ENCODE data around the gene CHID1. TPM values are rescaled to one million over a fixed set of nuclear protein-coding genes. Genes with fewer than 3 reads are reported as not detected.

Gene CHID1
- total and polyA plus RNA-seq, 2 donors (not counting 1 experiment from before 2014, with no cell fraction given), result 54.3 to 68.4 TPM

- Histone ChIP-seq H3K79me2 (ENCODE audit: control insufficient read depth, insufficient read depth, low read length) (peaks cover 16% of the 10 kb centered on the region), H3K4me1 (ENCODE audit: control insufficient read depth, extremely low read depth, insufficient read depth, low read length) (peaks cover 18% of the 10 kb centered on the region), H3K27me3 (ENCODE audit: control insufficient read depth, insufficient read depth, low read length) (no peaks in the 10 kb centered on the region), H4K20me1 (ENCODE audit: control insufficient read depth, extremely low read depth, insufficient read depth, low read length) (no peaks in the 10 kb centered on the region), H2AFZ (ENCODE audit: low read length) (no peak overlapping the region), H3K9me3 (ENCODE audit: control insufficient read depth, insufficient read depth, low read depth, low read length) (no peaks in the 10 kb centered on the region), H3K4me2 (ENCODE audit: extremely low read depth, insufficient read depth, low read length) (no peak overlapping the region), H3K4me3 (replicated peaks in 1 of 4; ENCODE audit: control extremely low read depth in 1 of 4, insufficient read depth in 1 of 4, low read depth in 3 of 4, low read length in 4 of 4) (no peak overlapping the region), H3K36me3 (ENCODE audit: control insufficient read depth, insufficient read depth, low read length) (peaks cover 15% of the 10 kb centered on the region), H3K27ac (ENCODE audit: insufficient read depth, low read length) (no peak overlapping the region), H3K9ac (ENCODE audit: insufficient read depth, low read length) (no peak overlapping the region)
- DNase-seq (ENCODE audit: low read depth in 2 of 2), result no peak
- TF ChIP-seq CTCF (conservative IDR thresholded peaks at IDR 0.05 in 1 of 2, IDR thresholded peaks at IDR 0.05 in 1 of 2; ENCODE audit: low read depth in 1 of 2, low read length in 2 of 2) (no peak), EZH2 (IDR thresholded peaks at IDR 0.05; ENCODE audit: low read length, missing control alignments) (no peak)
Measured at GRCh38 chr11:823441-824291, 86.9 kb downstream of the CHID1 start.

DNA sequence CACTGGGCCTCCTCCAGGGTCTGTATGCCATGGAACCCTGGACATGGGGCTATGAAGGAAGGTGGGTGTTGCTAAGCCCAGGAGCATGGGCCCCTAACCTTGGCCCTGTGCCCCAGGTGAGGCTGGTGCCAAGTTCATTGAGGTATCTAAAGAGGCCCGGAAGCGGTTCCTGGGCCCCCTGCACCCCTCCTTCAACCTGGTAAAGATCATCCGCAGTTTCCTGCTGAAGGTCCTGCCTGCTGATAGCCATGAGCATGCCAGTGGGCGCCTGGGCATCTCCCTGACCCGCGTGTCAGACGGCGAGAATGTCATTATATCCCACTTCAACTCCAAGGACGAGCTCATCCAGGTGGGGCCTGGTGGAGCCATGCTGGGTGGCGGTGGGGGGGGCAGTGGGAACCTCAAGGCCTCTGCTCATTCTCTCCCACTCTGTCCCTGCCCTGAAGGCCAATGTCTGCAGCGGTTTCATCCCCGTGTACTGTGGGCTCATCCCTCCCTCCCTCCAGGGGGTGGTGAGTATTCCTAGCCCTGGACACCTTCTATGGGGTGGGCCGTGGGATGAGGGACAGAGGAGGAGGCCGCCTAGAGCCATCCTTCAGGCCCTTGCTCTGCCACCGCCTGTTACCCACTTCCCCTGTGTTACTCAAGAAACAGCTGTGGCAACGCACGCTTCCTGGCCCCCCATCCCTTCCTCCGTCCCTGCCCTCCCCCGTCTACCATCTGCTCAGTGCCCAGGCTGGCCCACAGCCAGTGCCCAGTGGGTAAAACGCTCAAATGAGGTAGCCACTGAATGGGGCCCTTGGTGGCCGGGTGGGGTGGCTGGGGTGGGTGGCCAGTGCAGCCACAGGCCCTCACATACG is 88.9 kb downstream of the CHID1 start:
- no peak overlapping the region for H3K9ac ChIP-seq (ENCODE audit: insufficient read depth, low read length)
- peaks cover 20% of the 10 kb centered on the region for H3K4me1 ChIP-seq (ENCODE audit: control insufficient read depth, extremely low read depth, insufficient read depth, low read length)
- no peak overlapping the region for H3K27ac ChIP-seq (ENCODE audit: insufficient read depth, low read length)
- peaks cover 15% of the 10 kb centered on the region for H3K36me3 ChIP-seq (ENCODE audit: control insufficient read depth, insufficient read depth, low read length)
- peaks cover 16% of the 10 kb centered on the region for H3K79me2 ChIP-seq (ENCODE audit: control insufficient read depth, insufficient read depth, low read length)
- H3K4me3 ChIP-seq (replicated peaks in 1 of 4; ENCODE audit: control extremely low read depth in 1 of 4, insufficient read depth in 1 of 4, low read depth in 3 of 4, low read length in 4 of 4), result peak overlapping the region in 1 of 4 experiments; percentile 81
- H2AFZ ChIP-seq (ENCODE audit: low read length), result no peak overlapping the region
- peak overlapping the region; percentile 0 for H3K4me2 ChIP-seq (ENCODE audit: extremely low read depth, insufficient read depth, low read length)
- no peaks in the 10 kb centered on the region for H3K27me3 ChIP-seq (ENCODE audit: control insufficient read depth, insufficient read depth, low read length)
- TF ChIP-seq CTCF (conservative IDR thresholded peaks at IDR 0.05 in 1 of 2, IDR thresholded peaks at IDR 0.05 in 1 of 2; ENCODE audit: low read depth in 1 of 2, low read length in 2 of 2), result no peak
- TF ChIP-seq EZH2 (IDR thresholded peaks at IDR 0.05; ENCODE audit: low read length, missing control alignments), result no peak
- no peaks in the 10 kb centered on the region for H4K20me1 ChIP-seq (ENCODE audit: control insufficient read depth, extremely low read depth, insufficient read depth, low read length)
- DNase-seq (ENCODE audit: low read depth in 2 of 2), result no peak
- no peaks in the 10 kb centered on the region for H3K9me3 ChIP-seq (ENCODE audit: control insufficient read depth, insufficient read depth, low read depth, low read length)
